Central memory CD8-positive, alpha-beta T cell (primary cell): ENCODE measurements around the gene HAP1.

ENCODE experiments used
- ATAC-seq: fragments of 150-1000 bp; cut with Tn5 transposase; replicated peaks from 2 replicates; pipeline ENCODE4 v1.10.0; 2022; ENCODE audit warnings: mild to moderate bottlenecking, moderate FRiP score, moderate number of reproducible peaks; ENCODE audit not compliant: poor library complexity, severe bottlenecking; ENCODE audit errors: extremely low read depth
- DNase-seq, 2 donors: peaks; one replicate each; pipeline ENCODE4 v3.0.0; 2021; ENCODE audit warnings: low spot score in 2 of 2
- H3K27ac Mint-ChIP-seq: one replicate; pipeline ENCODE4 v1.8.0; 2022; ENCODE audit warnings: low read depth, mild to moderate bottlenecking, moderate library complexity, mixed read lengths
- H3K27me3 Mint-ChIP-seq: one replicate; pipeline ENCODE4 v1.8.0; 2022; ENCODE audit warnings: mixed read lengths
- H3K36me3 Mint-ChIP-seq: one replicate; pipeline ENCODE4 v1.8.0; 2022; ENCODE audit warnings: mild to moderate bottlenecking, moderate library complexity, mixed read lengths; ENCODE audit not compliant: insufficient read depth
- H3K4me1 Mint-ChIP-seq: one replicate; pipeline ENCODE4 v1.8.0; 2022; ENCODE audit warnings: mixed read lengths
- H3K4me3 Mint-ChIP-seq: one replicate; pipeline ENCODE4 v1.8.0; 2022; ENCODE audit warnings: mild to moderate bottlenecking, moderate library complexity, mixed read lengths
- H3K9me3 Mint-ChIP-seq: one replicate; pipeline ENCODE4 v1.8.0; 2022; ENCODE audit warnings: mixed read lengths

Gene HAP1

GRCh38 chr17:41772218-41772585 is 37.8 kb upstream of the HAP1 start:
- no peak for ATAC-seq
- peaks cover 4% of the 10 kb centered on the region for H3K36me3 Mint-ChIP-seq
- DNase-seq = no peak
- H3K4me3 Mint-ChIP-seq = no peak overlapping the region
- peaks cover 13% of the 10 kb centered on the region for H3K27me3 Mint-ChIP-seq
- no peak overlapping the region for H3K27ac Mint-ChIP-seq
- H3K4me1 Mint-ChIP-seq = no peaks in the 10 kb centered on the region
- H3K9me3 Mint-ChIP-seq = no peaks in the 10 kb centered on the region

GRCh38 chr17:41771389-41772206 is 37.2 kb upstream of the HAP1 start:
- Mint-ChIP-seq H3K9me3 (no peaks in the 10 kb centered on the region), H3K4me1 (no peaks in the 10 kb centered on the region), H3K4me3 (no peak overlapping the region), H3K36me3 (peaks cover 6% of the 10 kb centered on the region), H3K27ac (no peak overlapping the region), H3K27me3 (peaks cover 12% of the 10 kb centered on the region)
- no peak for ATAC-seq
- DNase-seq = no peak

GRCh38 chr17:41769985-41770384 is 35.5 kb upstream of the HAP1 start:
- H3K27ac Mint-ChIP-seq = no peak overlapping the region
- peaks cover 6% of the 10 kb centered on the region for H3K36me3 Mint-ChIP-seq
- no peaks in the 10 kb centered on the region for H3K9me3 Mint-ChIP-seq
- no peak for ATAC-seq
- no peak for DNase-seq
- H3K4me3 Mint-ChIP-seq = no peak overlapping the region
- H3K27me3 Mint-ChIP-seq = no peaks in the 10 kb centered on the region
- no peaks in the 10 kb centered on the region for H3K4me1 Mint-ChIP-seq

- no peaks in the 10 kb centered on the region for H3K4me1 Mint-ChIP-seq
- peaks cover 6% of the 10 kb centered on the region for H3K36me3 Mint-ChIP-seq
- no peaks in the 10 kb centered on the region for H3K9me3 Mint-ChIP-seq
- H3K27ac Mint-ChIP-seq = no peak overlapping the region
- ATAC-seq (no peak), DNase-seq (no peak)
- no peaks in the 10 kb centered on the region for H3K27me3 Mint-ChIP-seq
- H3K4me3 Mint-ChIP-seq = no peak overlapping the region
These were observed 35.0 kb upstream of the HAP1 start for GRCh38 chr17:41769346-41769862.

- DNase-seq (no peak), ATAC-seq (no peak)
- peaks cover under 1% of the 10 kb centered on the region for H3K27me3 Mint-ChIP-seq
- H3K4me1 Mint-ChIP-seq = no peaks in the 10 kb centered on the region
- H3K27ac Mint-ChIP-seq = no peak overlapping the region
- peaks cover 6% of the 10 kb centered on the region for H3K36me3 Mint-ChIP-seq
- H3K9me3 Mint-ChIP-seq = no peaks in the 10 kb centered on the region
- no peak overlapping the region for H3K4me3 Mint-ChIP-seq
These were observed 34.3 kb upstream of the HAP1 start for GRCh38 chr17:41768682-41769288.

GRCh38 chr17:41767324-41768042 is 33.0 kb upstream of the HAP1 start:
- H3K36me3 Mint-ChIP-seq = peaks cover 6% of the 10 kb centered on the region
- H3K9me3 Mint-ChIP-seq = no peaks in the 10 kb centered on the region
- no peak for ATAC-seq
- H3K27ac Mint-ChIP-seq = no peak overlapping the region
- H3K4me3 Mint-ChIP-seq = no peak overlapping the region
- peaks cover 12% of the 10 kb centered on the region for H3K27me3 Mint-ChIP-seq
- no peak for DNase-seq
- H3K4me1 Mint-ChIP-seq = no peaks in the 10 kb centered on the region

- DNase-seq (no peak), ATAC-seq (no peak)
- Mint-ChIP-seq H3K27ac (no peak overlapping the region), H3K9me3 (no peaks in the 10 kb centered on the region), H3K27me3 (peaks cover 12% of the 10 kb centered on the region), H3K4me3 (no peak overlapping the region), H3K4me1 (no peaks in the 10 kb centered on the region), H3K36me3 (peaks cover 6% of the 10 kb centered on the region)
These were observed 31.7 kb upstream of the HAP1 start for GRCh38 chr17:41766135-41766534.

- ATAC-seq = no peak
- no peaks in the 10 kb centered on the region for H3K4me1 Mint-ChIP-seq
- peaks cover 12% of the 10 kb centered on the region for H3K27me3 Mint-ChIP-seq
- H3K36me3 Mint-ChIP-seq = peaks cover 5% of the 10 kb centered on the region
- H3K9me3 Mint-ChIP-seq = no peaks in the 10 kb centered on the region
- no peak overlapping the region for H3K4me3 Mint-ChIP-seq
- no peak overlapping the region for H3K27ac Mint-ChIP-seq
- DNase-seq = no peak
These were observed 28.9 kb upstream of the HAP1 start for GRCh38 chr17:41763327-41763726.

GRCh38 chr17:41762841-41763240 is 28.4 kb upstream of the HAP1 start:
- no peaks in the 10 kb centered on the region for H3K9me3 Mint-ChIP-seq
- H3K27me3 Mint-ChIP-seq = peaks cover 12% of the 10 kb centered on the region
- DNase-seq (no peak), ATAC-seq (no peak)
- no peaks in the 10 kb centered on the region for H3K4me1 Mint-ChIP-seq
- peaks cover 5% of the 10 kb centered on the region for H3K36me3 Mint-ChIP-seq
- H3K4me3 Mint-ChIP-seq = no peak overlapping the region
- no peak overlapping the region for H3K27ac Mint-ChIP-seq

- Mint-ChIP-seq H3K27ac (no peak overlapping the region), H3K9me3 (no peaks in the 10 kb centered on the region), H3K27me3 (peaks cover 12% of the 10 kb centered on the region), H3K36me3 (peaks cover 5% of the 10 kb centered on the region), H3K4me3 (no peak overlapping the region), H3K4me1 (no peaks in the 10 kb centered on the region)
- ATAC-seq = no peak
- no peak for DNase-seq
These were observed 27.9 kb upstream of the HAP1 start for GRCh38 chr17:41762391-41762790.

- H3K9me3 Mint-ChIP-seq = no peaks in the 10 kb centered on the region
- no peak for ATAC-seq
These were observed 26.4 kb upstream of the HAP1 start for GRCh38 chr17:41760878-41761277.

GRCh38 chr17:41758601-41759000 is 24.2 kb upstream of the HAP1 start:
- Mint-ChIP-seq H3K4me1 (no peaks in the 10 kb centered on the region), H3K36me3 (peaks cover 5% of the 10 kb centered on the region)
- no peak for ATAC-seq

More at GRCh38 chr17:41760878-41761277, 26.4 kb upstream of the HAP1 start:
- H3K36me3 Mint-ChIP-seq = peaks cover 5% of the 10 kb centered on the region
- no peak overlapping the region for H3K4me3 Mint-ChIP-seq
- H3K27ac Mint-ChIP-seq = no peak overlapping the region
- no peaks in the 10 kb centered on the region for H3K4me1 Mint-ChIP-seq
- peaks cover 12% of the 10 kb centered on the region for H3K27me3 Mint-ChIP-seq
- no peak for DNase-seq

More at GRCh38 chr17:41758601-41759000, 24.2 kb upstream of the HAP1 start:
- peaks cover 16% of the 10 kb centered on the region for H3K27me3 Mint-ChIP-seq
- H3K27ac Mint-ChIP-seq = no peak overlapping the region
- H3K9me3 Mint-ChIP-seq = no peaks in the 10 kb centered on the region
- no peak for DNase-seq
- no peak overlapping the region for H3K4me3 Mint-ChIP-seq
